ENCODE results near the gene SMLR1.
"Not testable (repeated sequence)": the region's sequence is repeated elsewhere in the genome, so short reads cannot be mapped to it uniquely, and the experiment has no call there.

The SMLR1 gene

GRCh38 chr6:130827247-130828149 is at the start of gene SMLR1:
SMLR1 (plus strand) TSS chr6:130827406; CDS start chr6:130827414, 8 bp downstream.
- no peak for DNase-seq (ENCODE audit: low read depth, low spot score)

GRCh38 chr6:130778946-130779657 is 48.1 kb upstream of the SMLR1 start:
- DNase-seq (ENCODE audit: low read depth, low spot score) = no peak

GRCh38 chr6:130779658-130780033 is 47.6 kb upstream of the SMLR1 start:
- DNase-seq (ENCODE audit: low read depth, low spot score) = no peak

- DNase-seq (ENCODE audit: low read depth, low spot score) = no peak
These were observed 47.1 kb upstream of the SMLR1 start for GRCh38 chr6:130780122-130780521.

- DNase-seq (ENCODE audit: low read depth, low spot score) = no peak
These were observed 45.6 kb upstream of the SMLR1 start for GRCh38 chr6:130781557-130781956.

GRCh38 chr6:130783416-130784107 is 43.6 kb upstream of the SMLR1 start:
- no peak for DNase-seq (ENCODE audit: low read depth, low spot score)

GRCh38 chr6:130787726-130788500 is 39.3 kb upstream of the SMLR1 start:
- DNase-seq (ENCODE audit: low read depth, low spot score) = no peak

GRCh38 chr6:130788954-130789353 is 38.3 kb upstream of the SMLR1 start:
- no peak for DNase-seq (ENCODE audit: low read depth, low spot score)

GRCh38 chr6:130794010-130794697 is 33.1 kb upstream of the SMLR1 start:
- no peak for DNase-seq (ENCODE audit: low read depth, low spot score)

GRCh38 chr6:130794738-130795137 is 32.5 kb upstream of the SMLR1 start:
- no peak for DNase-seq (ENCODE audit: low read depth, low spot score)

- no peak for DNase-seq (ENCODE audit: low read depth, low spot score)
These were observed 30.8 kb upstream of the SMLR1 start for GRCh38 chr6:130796313-130796905.

- no peak for DNase-seq (ENCODE audit: low read depth, low spot score)
These were observed 30.1 kb upstream of the SMLR1 start for GRCh38 chr6:130797061-130797460.

- not testable (repeated sequence) for DNase-seq (ENCODE audit: low read depth, low spot score)
These were observed 25.8 kb upstream of the SMLR1 start for GRCh38 chr6:130801368-130801767.

- no peak for DNase-seq (ENCODE audit: low read depth, low spot score)
These were observed 16.7 kb upstream of the SMLR1 start for GRCh38 chr6:130810307-130811030.

- no peak for DNase-seq (ENCODE audit: low read depth, low spot score)
These were observed 15.3 kb upstream of the SMLR1 start for GRCh38 chr6:130811932-130812331.

- DNase-seq (ENCODE audit: low read depth, low spot score) = no peak
These were observed 12.7 kb upstream of the SMLR1 start for GRCh38 chr6:130814506-130814905.

- no peak for DNase-seq (ENCODE audit: low read depth, low spot score)
These were observed 11.8 kb upstream of the SMLR1 start for GRCh38 chr6:130815200-130816071.

- DNase-seq (ENCODE audit: low read depth, low spot score) = no peak
These were observed 4.5 kb upstream of the SMLR1 start for GRCh38 chr6:130822736-130823135.
